SK-N-SH (cell line): ENCODE data around the gene RGMA.

Source experiments
- CHD2 ChIP-seq: fragments of 150-350 bp; IDR thresholded peaks from 2 replicates; pipeline ENCODE4 v1.6.1; 2018; ENCODE audit warnings: low read length; ENCODE audit not compliant: partially characterized antibody
- CTCF ChIP-seq: fragments of 200-600 bp; sonication (generic); IDR thresholded peaks from 2 replicates; pipeline ENCODE4 v1.6.1; 2017; ENCODE audit warnings: antibody characterized with exemption, mild to moderate bottlenecking, moderate library complexity
- ELF1 ChIP-seq: IDR thresholded peaks from 2 replicates; pipeline ENCODE4 v1.4.0; 2012
- EZH2phosphoT487 ChIP-seq: fragments of 200-600 bp; sonication (generic); IDR thresholded peaks from 2 replicates; pipeline ENCODE4 v1.6.1; 2017; ENCODE audit warnings: low read depth, mixed run types, mild to moderate bottlenecking, antibody characterized with exemption, moderate library complexity, borderline replicate concordance
- FOXM1 ChIP-seq: IDR thresholded peaks from 2 replicates; pipeline ENCODE4 v1.4.0; 2012; ENCODE audit warnings: low read depth, mild to moderate bottlenecking
- JUND ChIP-seq: IDR thresholded peaks from 2 replicates; pipeline ENCODE4 v1.4.0; 2012
- MAX ChIP-seq: IDR thresholded peaks from 2 replicates; pipeline ENCODE4 v1.4.0; 2012; ENCODE audit warnings: low read depth
- POLR2AphosphoS5 ChIP-seq: IDR thresholded peaks from 2 replicates; pipeline ENCODE4 v1.6.1; 2012; ENCODE audit warnings: low read depth, low read length
- RXRA ChIP-seq: IDR thresholded peaks from 2 replicates; pipeline ENCODE4 v1.4.0; 2012; ENCODE audit warnings: low read depth, mild to moderate bottlenecking, borderline replicate concordance
- SIN3A ChIP-seq: IDR thresholded peaks from 2 replicates; pipeline ENCODE4 v1.6.1; 2012; ENCODE audit warnings: low read depth, mild to moderate bottlenecking, low read length, moderate library complexity, borderline replicate concordance
- USF1 ChIP-seq: IDR thresholded peaks from 2 replicates; pipeline ENCODE4 v1.4.0; 2012; ENCODE audit warnings: low read depth, borderline replicate concordance
- USF2 ChIP-seq: fragments of 150-350 bp; IDR thresholded peaks from 2 replicates; pipeline ENCODE4 v1.6.1; 2017; ENCODE audit warnings: antibody characterized with exemption, low read length, low read depth, borderline replicate concordance
- YY1 ChIP-seq: IDR thresholded peaks from 2 replicates; pipeline ENCODE4 v1.4.0; 2012; ENCODE audit warnings: low read depth, mild to moderate bottlenecking

- no peak for TF ChIP-seq USF2
- TF ChIP-seq RXRA, result no peak
- TF ChIP-seq POLR2AphosphoS5, result no peak
- TF ChIP-seq CTCF, result no peak
- no peak for TF ChIP-seq FOXM1
- no peak for TF ChIP-seq USF1
- TF ChIP-seq MAX, result no peak
- TF ChIP-seq CHD2, result no peak
- no peak for TF ChIP-seq JUND
- TF ChIP-seq YY1, result no peak
- no peak for TF ChIP-seq EZH2phosphoT487
- TF ChIP-seq SIN3A, result no peak
- no peak for TF ChIP-seq ELF1
Measured at GRCh38 chr15:93082861-93083260, 6.2 kb downstream of the RGMA start.
